Measurements from ENCODE around the gene SLC25A13.

Gene SLC25A13

DNA sequence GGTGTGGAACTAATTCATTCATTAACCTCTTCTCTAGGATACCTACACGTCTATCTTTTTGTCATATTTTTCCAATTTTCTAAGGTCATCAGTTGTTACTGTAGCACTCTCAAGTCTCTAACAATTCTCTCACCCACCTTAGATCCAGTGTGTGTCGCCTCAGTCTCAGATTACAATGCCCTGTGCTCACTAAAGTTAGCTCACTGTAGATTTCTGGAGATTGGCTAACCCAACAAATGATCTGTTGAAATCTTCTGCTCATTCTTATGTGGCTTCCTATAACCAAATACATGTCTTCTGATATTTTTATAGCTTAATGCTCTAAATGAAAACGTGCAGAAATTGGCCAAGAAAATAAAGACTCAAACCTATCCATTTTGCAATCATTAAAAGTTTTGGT, 142.6 kb downstream of the SLC25A13 start:
- peak; percentile 9 to 58 for DNase-seq

GRCh38 chr7:96178581-96178980, 143.3 kb downstream of the SLC25A13 start:
- peak overlapping the region; percentile 24 for H3K4me2 ChIP-seq (ENCODE audit: low read length)
- H4K12ac ChIP-seq (ENCODE audit: low read depth, low read length) = no peak overlapping the region
- H2AK5ac ChIP-seq (ENCODE audit: low read length) = no peak overlapping the region
- H3K9ac ChIP-seq (ENCODE audit: low read length) = no peak overlapping the region
- no peaks in the 10 kb centered on the region for H3K27me3 ChIP-seq (ENCODE audit: insufficient read depth, low read length)
- H3K79me2 ChIP-seq (ENCODE audit: control insufficient read depth, insufficient read depth, low read length, poor library complexity) = no peaks in the 10 kb centered on the region
- peak; percentile 42 to 76 for DNase-seq
- peaks cover 14 to 29% of the 10 kb centered on the region in 2 experiments for H3K4me1 ChIP-seq (ENCODE audit: control insufficient read depth in 1 of 2, insufficient read depth in 2 of 2, low read length in 2 of 2)
- no peak overlapping the region for H2BK120ac ChIP-seq (ENCODE audit: insufficient read depth, low read length, poor library complexity)
- H2BK12ac ChIP-seq (ENCODE audit: low read length) = no peak overlapping the region
- no peaks in the 10 kb centered on the region for H3K9me3 ChIP-seq (ENCODE audit: insufficient read depth, low read depth, low read length)
- no peak overlapping the region for H4K91ac ChIP-seq (ENCODE audit: low read depth, low read length)
- no peak overlapping the region for H4K8ac ChIP-seq (ENCODE audit: low read depth, low read length)
- no peak overlapping the region for H2BK5ac ChIP-seq (ENCODE audit: low read depth, low read length, poor library complexity)
- H3K4ac ChIP-seq (ENCODE audit: low read depth, low read length) = no peak overlapping the region
- no peak overlapping the region for H3K14ac ChIP-seq (ENCODE audit: low read length)
- H3K4me3 ChIP-seq (ENCODE audit: low read depth, low read length) = no peak overlapping the region
- H3K18ac ChIP-seq (ENCODE audit: low read length) = no peak overlapping the region
- no peak overlapping the region for H2AFZ ChIP-seq (ENCODE audit: insufficient read depth, low read length, poor library complexity)
- peaks cover 2 to 4% of the 10 kb centered on the region in 2 experiments for H3K36me3 ChIP-seq (ENCODE audit: control insufficient read depth in 1 of 2, insufficient read depth in 2 of 2, low read length in 2 of 2)
- WGBS (ENCODE audit: extremely low coverage, insufficient coverage, insufficient read length) = no CpG with 5 or more reads among the region's 2 CpGs
- H3K79me1 ChIP-seq (ENCODE audit: low read length) = peaks cover 11% of the 10 kb centered on the region
- H3K23ac ChIP-seq (ENCODE audit: low read length) = no peak overlapping the region
- peak overlapping the region; percentile 82 for H3K27ac ChIP-seq (ENCODE audit: low read depth, low read length)

More for the DNA sequence above, 142.6 kb downstream of the SLC25A13 start:
- no CpG with 5 or more reads among the region's 3 CpGs for WGBS (ENCODE audit: extremely low coverage, insufficient coverage, insufficient read length)
- Histone ChIP-seq H3K27me3 (ENCODE audit: insufficient read depth, low read length) (no peaks in the 10 kb centered on the region), H3K27ac (ENCODE audit: low read depth, low read length) (peak overlapping the region; percentile 8), H3K4me2 (ENCODE audit: low read length) (no peak overlapping the region), H3K14ac (ENCODE audit: low read length) (no peak overlapping the region), H2BK120ac (ENCODE audit: insufficient read depth, low read length, poor library complexity) (no peak overlapping the region), H3K4me1 (ENCODE audit: control insufficient read depth in 1 of 2, insufficient read depth in 2 of 2, low read length in 2 of 2) (peaks cover 14 to 27% of the 10 kb centered on the region in 2 experiments), H4K12ac (ENCODE audit: low read depth, low read length) (no peak overlapping the region), H3K9me3 (ENCODE audit: insufficient read depth, low read depth, low read length) (no peaks in the 10 kb centered on the region), H3K79me1 (ENCODE audit: low read length) (peaks cover 12% of the 10 kb centered on the region), H3K9ac (ENCODE audit: low read length) (no peak overlapping the region), H3K79me2 (ENCODE audit: control insufficient read depth, insufficient read depth, low read length, poor library complexity) (no peaks in the 10 kb centered on the region), H3K18ac (ENCODE audit: low read length) (no peak overlapping the region), H4K91ac (ENCODE audit: low read depth, low read length) (no peak overlapping the region), H4K8ac (ENCODE audit: low read depth, low read length) (no peak overlapping the region), H2AFZ (ENCODE audit: insufficient read depth, low read length, poor library complexity) (no peak overlapping the region), H3K4ac (ENCODE audit: low read depth, low read length) (no peak overlapping the region), H3K4me3 (ENCODE audit: low read depth, low read length) (no peak overlapping the region), H3K23ac (ENCODE audit: low read length) (no peak overlapping the region), H2BK5ac (ENCODE audit: low read depth, low read length, poor library complexity) (no peak overlapping the region), H2BK12ac (ENCODE audit: low read length) (no peak overlapping the region), H3K36me3 (ENCODE audit: control insufficient read depth in 1 of 2, insufficient read depth in 2 of 2, low read length in 2 of 2) (peaks cover 2 to 5% of the 10 kb centered on the region in 2 experiments), H2AK5ac (ENCODE audit: low read length) (no peak overlapping the region)

GRCh38 chr7:96177353-96177752, 144.5 kb downstream of the SLC25A13 start:
- DNase-seq = no peak

GRCh38 chr7:96174812-96175211, 147.1 kb downstream of the SLC25A13 start:
- Histone ChIP-seq H3K4me1 (ENCODE audit: control insufficient read depth in 1 of 2, insufficient read depth in 2 of 2, low read length in 2 of 2) (peaks cover 11 to 21% of the 10 kb centered on the region in 2 experiments), H2BK120ac (ENCODE audit: insufficient read depth, low read length, poor library complexity) (no peak overlapping the region), H3K4me2 (ENCODE audit: low read length) (no peak overlapping the region), H3K4me3 (ENCODE audit: low read depth, low read length) (no peak overlapping the region), H3K79me1 (ENCODE audit: low read length) (peaks cover 9% of the 10 kb centered on the region), H3K4ac (ENCODE audit: low read depth, low read length) (no peak overlapping the region), H3K9me3 (ENCODE audit: insufficient read depth, low read depth, low read length) (no peaks in the 10 kb centered on the region), H2AFZ (ENCODE audit: insufficient read depth, low read length, poor library complexity) (no peak overlapping the region), H4K8ac (ENCODE audit: low read depth, low read length) (no peak overlapping the region), H3K27me3 (ENCODE audit: insufficient read depth, low read length) (no peaks in the 10 kb centered on the region), H2BK12ac (ENCODE audit: low read length) (no peak overlapping the region), H3K23ac (ENCODE audit: low read length) (no peak overlapping the region), H2AK5ac (ENCODE audit: low read length) (no peak overlapping the region), H3K27ac (ENCODE audit: low read depth, low read length) (no peak overlapping the region), H4K12ac (ENCODE audit: low read depth, low read length) (no peak overlapping the region), H3K14ac (ENCODE audit: low read length) (no peak overlapping the region), H3K79me2 (ENCODE audit: control insufficient read depth, insufficient read depth, low read length, poor library complexity) (no peaks in the 10 kb centered on the region), H3K9ac (ENCODE audit: low read length) (no peak overlapping the region), H3K36me3 (ENCODE audit: control insufficient read depth in 1 of 2, insufficient read depth in 2 of 2, low read length in 2 of 2) (peaks cover 2 to 3% of the 10 kb centered on the region in 2 experiments), H4K91ac (ENCODE audit: low read depth, low read length) (no peak overlapping the region), H3K18ac (ENCODE audit: low read length) (no peak overlapping the region), H2BK5ac (ENCODE audit: low read depth, low read length, poor library complexity) (no peak overlapping the region)
- no CpG with 5 or more reads among the region's 4 CpGs for WGBS (ENCODE audit: extremely low coverage, insufficient coverage, insufficient read length)
- DNase-seq = no peak

More at GRCh38 chr7:96177353-96177752, 144.5 kb downstream of the SLC25A13 start:
- Histone ChIP-seq H2BK120ac (ENCODE audit: insufficient read depth, low read length, poor library complexity) (peak overlapping the region; percentile 33), H2AFZ (ENCODE audit: insufficient read depth, low read length, poor library complexity) (no peak overlapping the region), H3K4ac (ENCODE audit: low read depth, low read length) (no peak overlapping the region), H3K14ac (ENCODE audit: low read length) (no peak overlapping the region), H3K18ac (ENCODE audit: low read length) (no peak overlapping the region), H3K23ac (ENCODE audit: low read length) (no peak overlapping the region), H2BK12ac (ENCODE audit: low read length) (no peak overlapping the region), H3K9ac (ENCODE audit: low read length) (no peak overlapping the region), H3K36me3 (ENCODE audit: control insufficient read depth in 1 of 2, insufficient read depth in 2 of 2, low read length in 2 of 2) (peaks cover 0 to 2% of the 10 kb centered on the region in 2 experiments), H2BK5ac (ENCODE audit: low read depth, low read length, poor library complexity) (no peak overlapping the region), H3K27me3 (ENCODE audit: insufficient read depth, low read length) (no peaks in the 10 kb centered on the region), H4K12ac (ENCODE audit: low read depth, low read length) (no peak overlapping the region), H3K27ac (ENCODE audit: low read depth, low read length) (no peak overlapping the region), H2AK5ac (ENCODE audit: low read length) (no peak overlapping the region), H4K91ac (ENCODE audit: low read depth, low read length) (no peak overlapping the region), H3K9me3 (ENCODE audit: insufficient read depth, low read depth, low read length) (no peaks in the 10 kb centered on the region), H3K79me2 (ENCODE audit: control insufficient read depth, insufficient read depth, low read length, poor library complexity) (no peaks in the 10 kb centered on the region), H3K79me1 (ENCODE audit: low read length) (peaks cover 9% of the 10 kb centered on the region), H3K4me2 (ENCODE audit: low read length) (no peak overlapping the region), H3K4me3 (ENCODE audit: low read depth, low read length) (no peak overlapping the region), H4K8ac (ENCODE audit: low read depth, low read length) (no peak overlapping the region), H3K4me1 (ENCODE audit: control insufficient read depth in 1 of 2, insufficient read depth in 2 of 2, low read length in 2 of 2) (peaks cover 14 to 23% of the 10 kb centered on the region in 2 experiments)
- no CpG with 5 or more reads among the region's 3 CpGs for WGBS (ENCODE audit: extremely low coverage, insufficient coverage, insufficient read length)
